ENCODE data around the gene PDLIM5. TPM values are rescaled to one million over a fixed set of nuclear protein-coding genes. Genes with fewer than 3 reads are reported as not detected.

Gene PDLIM5
- total RNA-seq, 2 donors from 2014 or later, result 17.6 to 21.4 TPM

DNA sequence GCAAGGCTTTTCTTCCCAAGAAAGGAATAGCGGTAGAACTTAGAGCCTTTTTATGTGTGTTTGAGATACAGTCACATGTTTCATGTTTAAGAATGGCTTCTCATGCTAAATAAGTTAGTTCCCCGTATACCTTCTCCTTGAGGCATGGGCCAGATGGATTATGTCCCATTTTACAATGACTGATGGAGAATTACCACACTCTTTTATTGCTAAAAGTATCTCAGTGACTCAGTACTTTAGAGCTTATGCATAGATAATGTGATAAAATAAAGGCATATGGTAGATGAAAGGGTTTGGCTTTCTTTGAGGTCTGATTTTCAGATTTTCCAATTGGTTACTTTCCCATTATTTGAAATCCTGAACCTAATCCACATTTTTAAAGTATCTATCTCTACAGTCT is 184.3 kb downstream of the PDLIM5 start:
- DNase-seq, result no peak
- Mint-ChIP-seq H3K27ac (no peak overlapping the region), H3K4me3 (no peak overlapping the region)

DNA sequence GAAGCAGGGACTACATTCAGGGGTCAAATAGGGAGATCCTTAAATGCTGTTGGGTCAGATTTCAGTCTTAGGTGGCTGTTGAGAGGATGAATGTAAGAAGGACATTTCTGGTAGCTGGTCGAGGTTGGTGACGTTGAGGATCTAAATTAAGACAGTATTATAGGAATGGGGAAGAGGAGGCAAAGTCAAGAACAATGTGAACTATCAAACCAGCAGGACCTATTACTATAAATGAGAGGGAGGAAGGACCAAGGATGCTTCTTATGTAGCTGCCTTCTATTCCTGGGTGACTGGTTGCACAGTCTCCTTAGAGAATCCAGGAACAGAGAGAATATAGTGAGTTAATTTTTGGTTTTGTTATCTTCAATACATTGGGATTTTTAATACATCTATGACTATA is 187.6 kb downstream of the PDLIM5 start:
- Mint-ChIP-seq H3K4me1 (ENCODE audit: low read depth) (no peaks in the 10 kb centered on the region), H3K4me3 (no peak overlapping the region), H3K27ac (no peak overlapping the region), H3K36me3 (ENCODE audit: insufficient read depth in 2 of 2) (no peaks in the 10 kb centered on the region), H3K9me3 (no peaks in the 10 kb centered on the region), H3K27me3 (ENCODE audit: low read depth) (no peaks in the 10 kb centered on the region)
- no peak for DNase-seq
- no peak for ATAC-seq (replicated peaks in 1 of 2)

More for the DNA sequence above, 184.3 kb downstream of the PDLIM5 start:
- Mint-ChIP-seq H3K9me3 (no peaks in the 10 kb centered on the region), H3K4me1 (ENCODE audit: low read depth) (no peaks in the 10 kb centered on the region), H3K36me3 (ENCODE audit: insufficient read depth in 2 of 2) (no peaks in the 10 kb centered on the region), H3K27me3 (ENCODE audit: low read depth) (no peaks in the 10 kb centered on the region)
- ATAC-seq (replicated peaks in 1 of 2), result no peak

DNA sequence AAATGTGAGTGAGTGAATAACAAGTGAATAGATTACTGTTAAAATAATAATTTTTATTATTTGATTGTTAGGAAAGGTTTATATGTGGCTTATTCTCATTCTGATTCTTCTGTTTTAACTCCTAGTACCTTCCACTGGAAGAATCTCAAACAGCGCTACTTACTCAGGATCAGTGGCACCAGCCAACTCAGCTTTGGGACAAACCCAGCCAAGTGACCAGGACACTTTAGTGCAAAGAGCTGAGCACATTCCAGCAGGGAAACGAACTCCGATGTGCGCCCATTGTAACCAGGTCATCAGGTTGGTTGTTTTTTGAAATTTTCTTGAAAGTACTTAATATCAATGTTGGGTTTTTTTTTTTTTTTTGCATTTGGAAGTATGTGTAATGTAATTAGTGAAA is 188.4 kb downstream of the PDLIM5 start:
- H3K36me3 Mint-ChIP-seq (ENCODE audit: insufficient read depth in 2 of 2), result no peaks in the 10 kb centered on the region
- no peak overlapping the region for H3K27ac Mint-ChIP-seq
- no peak overlapping the region for H3K4me3 Mint-ChIP-seq
- H3K4me1 Mint-ChIP-seq (ENCODE audit: low read depth), result no peaks in the 10 kb centered on the region
- no peaks in the 10 kb centered on the region for H3K27me3 Mint-ChIP-seq (ENCODE audit: low read depth)
- DNase-seq, result no peak
- ATAC-seq (replicated peaks in 1 of 2), result no peak
- no peaks in the 10 kb centered on the region for H3K9me3 Mint-ChIP-seq

DNA sequence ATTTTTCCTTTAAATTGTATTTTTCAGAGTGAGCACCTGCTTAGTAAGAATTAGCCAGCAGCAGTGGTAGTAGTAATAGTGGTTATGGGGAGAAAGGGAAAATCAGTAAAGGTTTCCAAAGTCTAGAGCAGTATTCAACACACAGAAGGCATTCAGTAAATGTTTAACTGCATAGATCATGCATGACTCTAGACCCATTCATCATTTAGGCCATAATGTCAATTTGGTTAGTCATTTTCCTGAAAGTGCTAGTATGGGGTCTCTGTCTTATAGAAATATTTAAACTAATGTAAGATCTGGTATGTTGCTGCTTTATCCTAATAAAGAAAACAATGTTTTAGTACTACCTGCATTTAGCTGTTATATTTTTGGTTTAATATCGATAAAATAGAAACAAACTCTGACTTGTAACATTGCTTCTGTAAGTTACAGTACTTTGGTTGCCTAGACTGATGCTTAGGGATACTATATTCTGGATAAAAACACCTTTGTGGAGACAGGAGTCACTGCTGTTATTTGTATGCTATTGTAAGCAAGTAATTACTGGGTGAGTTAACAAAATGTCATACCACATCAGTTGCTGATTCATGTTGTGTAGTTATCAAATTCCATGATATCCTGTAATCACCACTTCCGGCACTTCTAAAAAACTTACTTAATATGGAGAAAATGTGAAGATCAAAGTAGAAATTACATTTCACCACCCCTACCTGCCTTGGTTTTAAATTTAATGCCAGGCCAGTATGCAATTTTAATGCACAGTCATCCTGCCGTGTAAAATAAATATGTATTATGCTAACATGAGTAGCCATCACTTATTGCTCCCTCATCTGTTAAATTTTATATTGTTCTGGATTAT is 190.2 kb downstream of the PDLIM5 start:
- H3K4me3 Mint-ChIP-seq, result no peak overlapping the region
- ATAC-seq (replicated peaks in 1 of 2) (no peak), DNase-seq (no peak)
- H3K4me1 Mint-ChIP-seq (ENCODE audit: low read depth), result no peaks in the 10 kb centered on the region
- no peaks in the 10 kb centered on the region for H3K27me3 Mint-ChIP-seq (ENCODE audit: low read depth)
- no peaks in the 10 kb centered on the region for H3K36me3 Mint-ChIP-seq (ENCODE audit: insufficient read depth in 2 of 2)
- no peaks in the 10 kb centered on the region for H3K9me3 Mint-ChIP-seq
- no peak overlapping the region for H3K27ac Mint-ChIP-seq

DNA sequence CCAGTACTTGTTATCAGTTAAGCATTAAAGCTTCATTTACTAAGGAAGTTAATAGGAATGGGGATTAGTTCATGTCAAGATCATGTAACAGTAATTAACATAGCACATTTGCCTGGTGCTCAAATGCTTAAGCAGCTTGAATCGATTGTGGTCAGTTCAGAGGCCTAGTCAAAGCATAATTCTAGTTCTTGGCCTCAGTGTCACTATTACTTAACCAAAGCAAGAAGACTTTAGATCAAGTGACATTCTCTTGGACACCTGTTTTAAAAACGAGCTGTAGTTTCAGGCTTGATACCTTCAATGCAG is 190.8 kb downstream of the PDLIM5 start:
- H3K36me3 Mint-ChIP-seq (ENCODE audit: insufficient read depth in 2 of 2), result no peaks in the 10 kb centered on the region
- H3K27ac Mint-ChIP-seq, result no peak overlapping the region
- DNase-seq (no peak), ATAC-seq (replicated peaks in 1 of 2) (no peak)
- no peak overlapping the region for H3K4me3 Mint-ChIP-seq
- H3K9me3 Mint-ChIP-seq, result no peaks in the 10 kb centered on the region
- H3K27me3 Mint-ChIP-seq (ENCODE audit: low read depth), result no peaks in the 10 kb centered on the region
- no peaks in the 10 kb centered on the region for H3K4me1 Mint-ChIP-seq (ENCODE audit: low read depth)

DNA sequence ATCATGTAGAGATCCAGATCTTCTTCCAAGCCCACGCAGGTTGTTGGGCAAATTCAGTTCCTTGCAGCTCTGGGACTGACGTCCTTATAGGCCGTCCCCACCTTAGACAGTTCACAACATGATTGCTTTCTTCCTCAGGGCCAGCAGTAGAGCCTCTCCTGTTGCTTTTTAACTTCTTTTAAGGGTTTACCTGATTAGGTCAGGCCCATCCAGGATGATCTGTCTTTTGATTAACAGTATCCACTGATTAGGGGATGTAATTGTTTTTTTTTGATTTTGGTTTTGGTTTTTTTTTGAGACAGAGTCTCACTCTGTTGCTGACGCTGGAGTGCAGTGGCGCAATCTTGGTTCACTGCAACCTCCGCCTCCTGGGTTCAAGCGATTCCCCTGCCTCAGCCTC is 197.0 kb downstream of the PDLIM5 start:
- no peaks in the 10 kb centered on the region for H3K4me1 Mint-ChIP-seq (ENCODE audit: low read depth)
- ATAC-seq (replicated peaks in 1 of 2), result no peak
- no peaks in the 10 kb centered on the region for H3K27me3 Mint-ChIP-seq (ENCODE audit: low read depth)
- DNase-seq, result no peak
- no peak overlapping the region for H3K4me3 Mint-ChIP-seq
- no peaks in the 10 kb centered on the region for H3K36me3 Mint-ChIP-seq (ENCODE audit: insufficient read depth in 2 of 2)
- no peak overlapping the region for H3K27ac Mint-ChIP-seq
- H3K9me3 Mint-ChIP-seq, result no peaks in the 10 kb centered on the region

DNA sequence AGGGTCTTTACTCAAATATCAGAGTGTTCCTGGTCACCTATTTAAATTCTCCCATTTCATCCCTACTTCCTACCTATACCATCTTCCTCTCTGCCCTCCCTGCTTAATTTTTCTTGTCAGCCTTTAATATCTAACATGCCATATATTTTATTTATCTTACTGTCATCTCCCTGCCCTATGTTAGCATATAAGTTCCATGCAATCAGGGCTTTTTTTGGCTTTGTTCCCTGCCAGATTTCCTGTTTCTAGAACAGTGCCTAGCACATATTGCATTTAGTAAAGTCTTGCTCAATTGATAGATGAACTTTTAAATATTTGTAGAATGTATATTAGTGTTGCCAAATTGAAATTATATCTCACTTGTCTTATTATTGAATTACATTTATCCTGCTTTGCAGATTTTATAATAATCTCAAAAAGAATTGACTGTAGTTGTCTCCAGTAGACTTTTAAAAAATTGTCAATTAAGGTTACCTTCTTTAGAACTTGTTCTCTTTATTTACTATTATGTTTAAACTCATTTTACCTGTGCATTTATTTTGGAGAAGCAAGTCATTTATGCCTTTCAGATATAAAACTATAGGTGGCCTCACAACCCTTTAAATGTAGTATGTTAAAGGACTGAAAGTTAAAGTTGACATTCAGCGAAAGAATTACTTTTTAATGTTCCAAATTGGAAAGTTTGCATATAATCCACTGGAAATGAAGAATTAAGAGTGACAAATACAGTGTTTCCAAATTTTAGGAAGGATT is 197.8 kb downstream of the PDLIM5 start:
- ATAC-seq (replicated peaks in 1 of 2) (no peak), DNase-seq (no peak)
- H3K27me3 Mint-ChIP-seq (ENCODE audit: low read depth), result no peaks in the 10 kb centered on the region
- no peaks in the 10 kb centered on the region for H3K4me1 Mint-ChIP-seq (ENCODE audit: low read depth)
- no peaks in the 10 kb centered on the region for H3K9me3 Mint-ChIP-seq
- no peak overlapping the region for H3K4me3 Mint-ChIP-seq
- H3K27ac Mint-ChIP-seq, result no peak overlapping the region
- no peaks in the 10 kb centered on the region for H3K36me3 Mint-ChIP-seq (ENCODE audit: insufficient read depth in 2 of 2)

DNA sequence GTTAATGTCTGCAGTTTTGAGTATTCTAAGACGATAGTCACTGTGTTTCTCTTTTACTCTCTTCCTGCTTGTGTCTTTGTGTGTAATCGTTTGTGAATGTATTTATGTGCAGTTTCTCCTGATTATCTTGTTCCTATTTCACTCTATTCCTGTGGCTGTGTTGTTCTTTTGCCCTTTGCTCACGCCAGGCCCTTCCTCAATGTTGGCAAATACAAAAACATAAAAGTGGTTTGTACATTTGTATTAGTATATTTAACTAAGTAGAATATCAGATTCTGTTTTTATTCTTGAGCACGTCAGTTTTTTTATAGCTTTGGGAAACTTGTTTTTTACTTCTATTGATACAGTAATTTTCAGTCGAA is 198.4 kb downstream of the PDLIM5 start:
- no peaks in the 10 kb centered on the region for H3K36me3 Mint-ChIP-seq (ENCODE audit: insufficient read depth in 2 of 2)
- H3K4me1 Mint-ChIP-seq (ENCODE audit: low read depth), result no peaks in the 10 kb centered on the region
- H3K27ac Mint-ChIP-seq, result no peak overlapping the region
- H3K4me3 Mint-ChIP-seq, result no peak overlapping the region
- H3K27me3 Mint-ChIP-seq (ENCODE audit: low read depth), result no peaks in the 10 kb centered on the region
- no peak for ATAC-seq (replicated peaks in 1 of 2)
- no peak for DNase-seq
- H3K9me3 Mint-ChIP-seq, result no peaks in the 10 kb centered on the region

DNA sequence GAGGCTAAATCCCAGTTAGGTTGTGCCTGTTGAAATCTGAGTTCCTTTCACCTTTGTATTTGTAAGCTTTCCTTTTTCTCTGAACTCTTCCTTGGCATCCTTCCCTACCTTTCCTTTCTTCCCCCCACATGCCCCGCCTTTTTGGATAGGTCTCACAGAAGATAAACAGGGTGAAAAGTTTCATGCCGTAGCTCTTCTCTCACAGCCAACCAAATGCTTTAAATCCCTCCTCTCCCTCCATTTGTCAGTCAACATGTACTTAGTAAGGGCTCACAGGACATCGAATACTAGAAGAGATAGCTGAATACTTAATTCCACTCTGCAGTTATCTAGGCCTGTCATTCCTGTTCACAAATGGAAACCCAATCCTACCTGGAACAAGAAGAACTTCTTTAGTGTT is 198.9 kb downstream of the PDLIM5 start:
- Mint-ChIP-seq H3K27me3 (ENCODE audit: low read depth) (no peaks in the 10 kb centered on the region), H3K4me1 (ENCODE audit: low read depth) (no peaks in the 10 kb centered on the region), H3K9me3 (no peaks in the 10 kb centered on the region), H3K27ac (no peak overlapping the region), H3K4me3 (no peak overlapping the region), H3K36me3 (ENCODE audit: insufficient read depth in 2 of 2) (no peaks in the 10 kb centered on the region)
- DNase-seq, result no peak
- no peak for ATAC-seq (replicated peaks in 1 of 2)

DNA sequence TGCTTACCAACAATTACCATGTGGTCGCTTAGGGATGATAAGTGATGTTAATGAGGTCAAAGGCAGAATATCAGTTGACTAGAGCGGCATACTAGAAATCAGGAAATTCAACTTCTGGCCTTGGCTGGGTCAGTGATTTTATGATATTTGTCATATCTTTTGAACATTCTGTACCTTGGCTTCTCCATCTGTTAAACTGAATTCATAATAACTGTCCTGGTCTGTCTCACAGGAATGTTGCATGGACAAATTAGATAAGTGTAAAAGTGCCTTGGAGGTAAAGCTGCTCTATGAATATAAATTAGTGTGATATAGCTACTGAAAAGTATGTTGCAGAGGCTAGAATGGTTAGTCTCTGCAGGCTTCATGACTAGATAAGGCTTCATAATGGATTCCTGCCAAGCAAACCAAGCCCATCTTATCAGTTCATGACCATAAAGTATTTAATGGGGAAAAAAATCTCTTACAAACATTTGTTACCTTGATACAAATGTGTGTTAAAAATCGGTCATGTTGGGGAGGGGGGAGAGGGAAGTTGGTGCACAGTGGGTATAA is 201.4 kb downstream of the PDLIM5 start:
- no peak for ATAC-seq (replicated peaks in 1 of 2)
- no peaks in the 10 kb centered on the region for H3K4me1 Mint-ChIP-seq (ENCODE audit: low read depth)
- H3K36me3 Mint-ChIP-seq (ENCODE audit: insufficient read depth in 2 of 2), result no peaks in the 10 kb centered on the region

DNA sequence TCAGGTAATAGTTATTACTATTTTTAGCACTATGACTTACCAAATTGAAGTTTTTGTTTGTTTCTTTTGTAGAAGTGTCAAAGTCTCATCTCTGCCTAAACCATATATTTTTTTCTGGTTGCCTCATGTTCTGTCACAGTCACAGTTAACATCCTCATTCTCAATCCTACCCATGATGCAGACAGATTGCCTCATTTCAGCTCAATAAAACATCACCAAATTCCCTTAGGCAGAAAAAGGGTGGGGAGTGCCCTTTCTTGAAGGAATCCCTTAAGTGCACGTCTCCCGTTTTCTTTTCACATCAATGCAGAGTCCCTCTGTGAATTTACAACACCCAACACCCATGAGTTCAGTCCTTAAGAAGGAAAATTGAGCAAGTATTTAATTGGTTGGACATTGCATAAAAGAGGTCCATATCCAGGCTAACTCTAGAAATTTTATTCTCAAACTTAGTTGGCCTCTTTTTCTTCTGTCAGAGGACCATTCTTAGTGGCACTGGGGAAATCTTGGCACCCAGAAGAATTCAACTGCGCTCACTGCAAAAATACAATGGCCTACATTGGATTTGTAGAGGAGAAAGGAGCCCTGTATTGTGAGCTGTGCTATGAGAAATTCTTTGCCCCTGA is 202.4 kb downstream of the PDLIM5 start:
- Mint-ChIP-seq H3K36me3 (ENCODE audit: insufficient read depth in 2 of 2) (no peaks in the 10 kb centered on the region), H3K4me1 (ENCODE audit: low read depth) (no peaks in the 10 kb centered on the region), H3K27ac (no peak overlapping the region), H3K9me3 (no peaks in the 10 kb centered on the region), H3K27me3 (ENCODE audit: low read depth) (no peaks in the 10 kb centered on the region), H3K4me3 (no peak overlapping the region)
- DNase-seq (no peak), ATAC-seq (replicated peaks in 1 of 2) (no peak)

More for the DNA sequence above, 201.4 kb downstream of the PDLIM5 start:
- no peak overlapping the region for H3K27ac Mint-ChIP-seq
- no peaks in the 10 kb centered on the region for H3K27me3 Mint-ChIP-seq (ENCODE audit: low read depth)
- no peak overlapping the region for H3K4me3 Mint-ChIP-seq
- H3K9me3 Mint-ChIP-seq, result no peaks in the 10 kb centered on the region
- DNase-seq, result no peak

DNA sequence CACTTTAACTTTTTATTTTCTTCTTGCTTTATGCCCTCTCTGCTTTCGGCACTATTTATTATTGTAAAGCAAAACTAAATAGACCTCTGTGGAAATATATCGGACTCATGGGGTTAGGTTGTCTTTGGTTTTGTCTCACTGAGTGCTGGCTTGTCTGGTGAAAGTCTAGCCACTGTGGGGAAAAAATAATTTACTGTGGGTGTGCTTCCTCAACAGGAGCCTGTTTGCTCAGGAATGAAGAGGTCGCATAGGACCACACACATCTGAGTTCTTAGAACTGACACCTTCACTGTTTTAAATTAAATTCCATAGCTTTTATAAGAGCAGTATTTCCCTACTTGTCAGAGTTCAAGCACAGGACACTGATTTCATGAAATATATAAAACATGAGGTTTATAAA is 203.0 kb downstream of the PDLIM5 start:
- no peaks in the 10 kb centered on the region for H3K4me1 Mint-ChIP-seq (ENCODE audit: low read depth)
- H3K27ac Mint-ChIP-seq, result no peak overlapping the region
- DNase-seq, result no peak
- no peaks in the 10 kb centered on the region for H3K27me3 Mint-ChIP-seq (ENCODE audit: low read depth)
- no peak for ATAC-seq (replicated peaks in 1 of 2)
- H3K4me3 Mint-ChIP-seq, result no peak overlapping the region
- H3K9me3 Mint-ChIP-seq, result no peaks in the 10 kb centered on the region
- no peaks in the 10 kb centered on the region for H3K36me3 Mint-ChIP-seq (ENCODE audit: insufficient read depth in 2 of 2)

DNA sequence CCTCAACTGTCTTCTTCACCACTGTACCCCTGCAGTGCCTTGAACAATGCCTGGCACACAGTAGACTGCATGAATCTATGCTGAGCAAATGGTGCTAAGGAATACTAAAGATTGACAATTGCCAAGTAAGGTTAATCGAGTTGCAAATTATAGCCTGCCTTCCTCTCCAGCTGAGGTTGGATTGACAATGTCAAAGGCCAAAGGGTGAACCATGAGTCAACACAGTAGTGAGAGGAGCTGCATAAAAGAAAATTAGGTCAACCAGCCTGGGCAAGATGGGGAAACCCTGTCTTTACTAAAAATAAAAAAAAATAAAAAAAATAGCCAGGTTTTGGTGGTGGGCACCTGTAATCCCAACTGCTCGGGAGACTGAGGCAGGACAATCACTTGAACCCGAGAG is 208.9 kb downstream of the PDLIM5 start:
- H3K4me1 Mint-ChIP-seq (ENCODE audit: low read depth), result no peaks in the 10 kb centered on the region
- no peak for ATAC-seq (replicated peaks in 1 of 2)
- no peak for DNase-seq
- H3K27me3 Mint-ChIP-seq (ENCODE audit: low read depth), result no peaks in the 10 kb centered on the region
- no peak overlapping the region for H3K27ac Mint-ChIP-seq
- no peak overlapping the region for H3K4me3 Mint-ChIP-seq
- no peaks in the 10 kb centered on the region for H3K9me3 Mint-ChIP-seq
- peaks cover 2 to 5% of the 10 kb centered on the region in 2 donors for H3K36me3 Mint-ChIP-seq (ENCODE audit: insufficient read depth in 2 of 2)

Data from activated T-cell treated with anti-CD3 and anti-CD28 coated beads, Interleukin-2, amount 50 U/mL, for 72 hours (primary cell).